GM12873 (cell line): Measurements from ENCODE around the gene PCNP.

Experiments used
- CTCF ChIP-seq: IDR thresholded peaks from 2 replicates; pipeline ENCODE4 v1.5.1; 2012; ENCODE audit warnings: low read depth, mild to moderate bottlenecking, moderate library complexity, low read length, control low read depth; ENCODE audit not compliant: insufficient read depth; ENCODE audit errors: missing control alignments

Gene PCNP

GRCh38 chr3:101573449-101574387 lies at the start of gene PCNP:
PCNP (plus strand) TSS chr3:101574180; CDS start chr3:101574216, 36 bp downstream.
- peak; percentile 78 for TF ChIP-seq CTCF

GRCh38 chr3:101527441-101527840 lies 46.5 kb upstream of the PCNP start:
- no peak for TF ChIP-seq CTCF

DNA sequence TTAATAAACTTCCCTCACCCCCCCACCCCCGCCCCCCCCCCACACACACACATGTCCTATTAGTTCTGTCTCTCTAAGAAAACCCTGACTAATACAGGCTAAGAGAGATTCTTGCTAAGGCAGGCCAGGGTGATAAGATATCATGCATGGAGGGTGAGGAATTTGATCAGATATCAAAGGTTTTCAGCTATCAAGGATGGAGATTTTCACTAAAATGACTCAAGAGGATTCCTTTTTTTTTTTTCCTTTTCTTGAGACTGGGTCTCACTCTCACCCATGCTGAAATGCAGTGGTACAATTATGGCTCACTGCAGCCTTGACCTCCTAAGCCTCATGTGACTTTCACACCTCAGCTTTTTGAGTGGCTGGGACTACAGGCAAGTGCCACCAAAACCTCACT lies 46.1 kb upstream of the PCNP start:
- TF ChIP-seq CTCF = no peak

- no peak for TF ChIP-seq CTCF
Observed at GRCh38 chr3:101529816-101530685, 43.9 kb upstream of the PCNP start.

DNA sequence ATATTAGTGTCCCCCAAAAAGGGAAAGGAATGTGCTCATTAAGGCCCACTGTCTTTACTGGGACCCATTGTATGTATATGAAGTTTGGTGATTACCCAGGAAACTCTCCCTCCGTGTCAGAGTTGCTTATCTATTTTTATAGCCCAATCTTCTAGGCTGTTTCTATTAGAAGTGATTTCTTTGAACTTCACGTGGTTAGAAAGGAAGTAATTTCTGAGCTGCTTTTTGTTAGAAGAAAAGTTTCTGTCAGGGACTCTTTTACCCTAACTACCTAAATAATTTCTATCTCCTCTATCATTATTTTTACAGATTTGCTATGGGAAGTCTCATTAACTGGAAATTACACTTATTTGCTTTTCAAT lies 43.3 kb upstream of the PCNP start:
- TF ChIP-seq CTCF = no peak

DNA sequence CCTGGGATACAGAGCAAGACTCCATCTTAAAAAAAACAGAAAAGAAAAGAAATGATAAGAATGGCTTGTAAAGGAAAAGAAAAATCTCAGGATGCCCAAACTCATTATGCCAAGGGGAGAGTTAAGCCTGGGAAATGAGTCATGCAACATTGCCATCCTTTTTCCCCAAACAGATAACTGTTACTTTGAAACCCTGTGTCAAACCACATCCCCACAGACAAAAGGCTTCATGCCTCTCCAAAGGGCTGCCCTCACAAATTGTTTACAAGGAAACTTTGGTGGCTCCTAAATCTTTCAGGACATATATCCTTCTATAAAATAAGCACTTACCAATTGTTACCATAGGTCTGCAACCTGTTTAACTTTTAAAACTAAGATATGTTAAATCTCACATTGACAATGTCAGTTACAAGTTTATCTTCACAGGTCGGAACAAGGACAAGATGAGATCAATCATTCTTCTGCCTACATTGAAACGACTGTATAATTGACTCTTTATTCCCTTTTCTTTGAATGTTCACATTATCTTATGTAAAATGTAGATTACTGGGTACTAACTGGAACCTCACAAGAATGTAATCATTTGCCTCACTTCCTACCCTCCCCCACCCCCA lies 42.4 kb upstream of the PCNP start:
- no peak for TF ChIP-seq CTCF
